ENCODE measurements around the gene HNRNPA0.

- TF ChIP-seq CREB1 (IDR thresholded peaks at IDR 0.05; ENCODE audit: low read depth) (no peak), RAD21 (IDR thresholded peaks at IDR 0.05; ENCODE audit: low read depth) (no peak), TEAD4 (IDR thresholded peaks at IDR 0.05) (no peak), NFIC (IDR thresholded peaks at IDR 0.05) (no peak)
Observed at GRCh38 chr5:137730336-137730735, 23.8 kb downstream of the HNRNPA0 start.
